ENCODE results near the gene GSK3B.

Gene GSK3B

DNA sequence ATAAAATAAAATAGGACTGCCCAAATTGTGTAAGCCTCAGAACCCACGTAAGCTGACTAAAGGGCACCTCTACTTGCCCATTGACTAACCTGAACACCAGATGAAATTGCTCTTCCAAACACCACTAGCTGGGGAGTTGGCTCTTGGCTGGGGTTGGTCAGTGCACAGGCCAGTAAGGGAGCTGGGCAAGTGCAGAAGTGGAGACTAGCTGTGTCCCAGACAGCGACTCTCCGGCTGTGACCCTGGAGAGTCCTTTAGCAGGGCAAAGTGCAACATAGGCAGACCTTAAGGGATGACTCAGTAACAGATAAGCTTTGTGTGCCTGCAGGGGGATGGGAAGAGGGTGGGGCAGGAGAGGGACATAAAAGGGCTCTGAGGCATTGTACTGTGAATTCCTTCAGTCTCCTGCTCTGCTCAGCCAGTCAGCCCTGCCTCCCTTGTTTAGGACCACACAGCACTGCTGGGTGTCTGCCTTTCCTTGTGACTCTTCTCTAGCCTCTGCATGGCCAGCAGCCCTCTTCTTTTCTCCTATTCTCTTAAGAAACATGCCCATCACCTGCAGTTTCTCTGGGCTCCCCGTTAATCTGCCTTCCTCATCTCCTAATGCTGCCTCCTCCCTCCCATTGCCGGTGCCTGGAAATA is 299.2 kb downstream of the GSK3B start:
- no peaks in the 10 kb centered on the region for H3K36me3 Mint-ChIP-seq (ENCODE audit: low read depth)
- peak overlapping the region in 1 of 3 experiments; percentile 52 for H3K27ac Mint-ChIP-seq
- no peaks in the 10 kb centered on the region for H3K4me1 Mint-ChIP-seq
- TF ChIP-seq, protein P1, sequence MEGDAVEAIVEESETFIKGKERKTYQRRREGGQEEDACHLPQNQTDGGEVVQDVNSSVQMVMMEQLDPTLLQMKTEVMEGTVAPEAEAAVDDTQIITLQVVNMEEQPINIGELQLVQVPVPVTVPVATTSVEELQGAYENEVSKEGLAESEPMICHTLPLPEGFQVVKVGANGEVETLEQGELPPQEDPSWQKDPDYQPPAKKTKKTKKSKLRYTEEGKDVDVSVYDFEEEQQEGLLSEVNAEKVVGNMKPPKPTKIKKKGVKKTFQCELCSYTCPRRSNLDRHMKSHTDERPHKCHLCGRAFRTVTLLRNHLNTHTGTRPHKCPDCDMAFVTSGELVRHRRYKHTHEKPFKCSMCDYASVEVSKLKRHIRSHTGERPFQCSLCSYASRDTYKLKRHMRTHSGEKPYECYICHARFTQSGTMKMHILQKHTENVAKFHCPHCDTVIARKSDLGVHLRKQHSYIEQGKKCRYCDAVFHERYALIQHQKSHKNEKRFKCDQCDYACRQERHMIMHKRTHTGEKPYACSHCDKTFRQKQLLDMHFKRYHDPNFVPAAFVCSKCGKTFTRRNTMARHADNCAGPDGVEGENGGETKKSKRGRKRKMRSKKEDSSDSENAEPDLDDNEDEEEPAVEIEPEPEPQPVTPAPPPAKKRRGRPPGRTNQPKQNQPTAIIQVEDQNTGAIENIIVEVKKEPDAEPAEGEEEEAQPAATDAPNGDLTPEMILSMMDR (IDR thresholded peaks at IDR 0.05; ENCODE audit: unreplicated experiment in 3 of 3): no peak
- H3K27me3 Mint-ChIP-seq (ENCODE audit: low read depth): peaks cover 10% of the 10 kb centered on the region
- H3K9me3 Mint-ChIP-seq: peaks cover 2% of the 10 kb centered on the region
- H3K4me3 Mint-ChIP-seq: no peak overlapping the region

DNA sequence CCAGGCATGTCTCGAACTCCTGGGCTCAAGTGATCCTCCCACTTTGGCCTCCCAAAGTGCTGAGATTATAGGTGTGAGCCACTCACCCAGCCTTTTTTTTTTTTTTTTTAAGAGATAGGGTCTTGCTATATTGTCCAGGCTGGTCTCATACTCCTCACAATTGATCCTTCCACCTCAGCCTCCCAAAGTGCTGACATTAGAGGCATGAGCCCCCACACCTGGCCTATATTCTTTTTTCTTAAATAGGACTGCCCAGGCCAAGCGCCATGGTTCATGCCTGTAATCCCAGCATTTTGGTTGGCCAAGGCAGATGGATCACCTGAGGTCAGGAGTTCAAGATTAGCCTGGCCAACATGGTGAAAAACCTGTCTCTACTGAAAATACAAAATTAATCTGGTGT is 299.8 kb downstream of the GSK3B start:
- peaks cover 10% of the 10 kb centered on the region for H3K27me3 Mint-ChIP-seq (ENCODE audit: low read depth)
- no peaks in the 10 kb centered on the region for H3K4me1 Mint-ChIP-seq
- peaks cover 4% of the 10 kb centered on the region for H3K9me3 Mint-ChIP-seq
- no peaks in the 10 kb centered on the region for H3K36me3 Mint-ChIP-seq (ENCODE audit: low read depth)
- no peak overlapping the region for H3K27ac Mint-ChIP-seq
- TF ChIP-seq, protein P1 (IDR thresholded peaks at IDR 0.05; ENCODE audit: unreplicated experiment in 3 of 3): no peak
- no peak overlapping the region for H3K4me3 Mint-ChIP-seq

DNA sequence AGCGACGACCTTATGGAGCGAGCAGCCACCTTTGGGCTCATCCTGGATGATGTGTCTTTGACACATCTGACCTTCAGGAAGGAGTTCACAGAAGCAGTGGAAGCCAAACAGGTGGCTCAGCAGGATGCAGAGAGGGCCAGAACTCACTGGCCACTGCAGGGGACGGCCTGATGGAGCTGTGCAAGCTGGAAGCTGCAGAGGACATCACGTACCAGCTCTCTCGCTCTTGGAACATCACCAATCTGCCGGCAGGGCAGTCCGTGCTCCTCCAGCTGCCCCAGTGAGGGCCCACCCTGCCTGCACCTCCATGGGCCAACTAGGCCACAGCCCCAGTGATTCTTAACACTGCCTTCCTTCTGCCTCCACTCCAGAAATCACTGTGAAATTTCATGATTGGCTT is 302.0 kb downstream of the GSK3B start:
- Mint-ChIP-seq H3K27ac (no peak overlapping the region), H3K27me3 (ENCODE audit: low read depth) (peaks cover 10% of the 10 kb centered on the region), H3K36me3 (ENCODE audit: low read depth) (no peaks in the 10 kb centered on the region), H3K9me3 (peaks cover 4% of the 10 kb centered on the region), H3K4me3 (no peak overlapping the region), H3K4me1 (no peaks in the 10 kb centered on the region)
- TF ChIP-seq, protein P1 (IDR thresholded peaks at IDR 0.05; ENCODE audit: unreplicated experiment in 3 of 3): no peak

- no peak overlapping the region for H3K4me3 Mint-ChIP-seq
- no peak overlapping the region for H3K27ac Mint-ChIP-seq
- peaks cover 4% of the 10 kb centered on the region for H3K9me3 Mint-ChIP-seq
- H3K4me1 Mint-ChIP-seq: no peaks in the 10 kb centered on the region
- peaks cover 6% of the 10 kb centered on the region for H3K27me3 Mint-ChIP-seq (ENCODE audit: low read depth)
- H3K36me3 Mint-ChIP-seq (ENCODE audit: low read depth): no peaks in the 10 kb centered on the region
- TF ChIP-seq, protein P1 (IDR thresholded peaks at IDR 0.05; ENCODE audit: unreplicated experiment in 3 of 3): no peak
These were observed 303.9 kb downstream of the GSK3B start for GRCh38 chr3:119790369-119790768.

DNA sequence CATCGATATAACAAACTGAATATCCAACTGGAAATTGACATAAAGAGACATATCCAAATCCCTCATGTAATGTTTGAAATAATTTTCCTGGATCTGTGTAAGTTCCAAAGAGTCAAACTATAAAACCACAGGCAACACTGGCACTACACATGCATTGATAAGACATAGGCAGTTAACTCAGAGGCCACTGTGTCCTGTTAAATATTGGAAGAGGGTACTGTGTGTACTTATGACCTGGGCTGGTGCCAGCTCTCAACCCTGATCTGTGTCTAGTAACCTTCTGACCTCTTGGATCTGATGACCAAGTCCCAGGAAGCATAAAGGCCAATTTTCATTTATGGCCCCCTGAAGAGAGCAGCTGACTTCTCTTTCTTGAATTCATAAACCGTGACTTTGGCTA is 307.8 kb downstream of the GSK3B start:
- H3K9me3 Mint-ChIP-seq: peaks cover 4% of the 10 kb centered on the region

More for the DNA sequence above, 307.8 kb downstream of the GSK3B start:
- Mint-ChIP-seq H3K27ac (no peak overlapping the region), H3K4me1 (no peaks in the 10 kb centered on the region), H3K36me3 (ENCODE audit: low read depth) (no peaks in the 10 kb centered on the region), H3K4me3 (no peak overlapping the region), H3K27me3 (ENCODE audit: low read depth) (no peaks in the 10 kb centered on the region)
- TF ChIP-seq, protein P1 (IDR thresholded peaks at IDR 0.05; ENCODE audit: unreplicated experiment in 3 of 3): no peak

All from nephron (organoid).